GM21619 (cell line): Measurements from ENCODE around the gene CH25H.

Experiments
- ATAC-seq: cut with Tn5 transposase; IDR thresholded peaks from one replicate; pipeline ENCODE4 v1.9.1; 2021; ENCODE audit not compliant: unreplicated experiment

CH25H gene

GRCh38 chr10:89233033-89233432 lies 25.9 kb upstream of the CH25H start:
- no peak for ATAC-seq

GRCh38 chr10:89228962-89229361 lies 21.8 kb upstream of the CH25H start:
- ATAC-seq, result no peak

- no peak for ATAC-seq
Measured at GRCh38 chr10:89228146-89228545, 21.0 kb upstream of the CH25H start.

GRCh38 chr10:89226891-89227290 lies 19.8 kb upstream of the CH25H start:
- ATAC-seq, result no peak

- no peak for ATAC-seq
Measured at GRCh38 chr10:89224739-89225443, 17.8 kb upstream of the CH25H start.

GRCh38 chr10:89221919-89222318 lies 14.8 kb upstream of the CH25H start:
- no peak for ATAC-seq

- ATAC-seq, result no peak
Measured at GRCh38 chr10:89219513-89220218, 12.5 kb upstream of the CH25H start.

GRCh38 chr10:89217057-89217990 lies 10.2 kb upstream of the CH25H start:
- ATAC-seq, result no peak

GRCh38 chr10:89216056-89216455 lies 8.9 kb upstream of the CH25H start:
- ATAC-seq, result no peak

GRCh38 chr10:89215511-89215910 lies 8.4 kb upstream of the CH25H start:
- no peak for ATAC-seq

- ATAC-seq, result no peak
Measured at GRCh38 chr10:89214566-89215165, 7.5 kb upstream of the CH25H start.

- ATAC-seq, result no peak
Measured at GRCh38 chr10:89213191-89213808, 6.2 kb upstream of the CH25H start.

GRCh38 chr10:89210794-89211425 lies 3.8 kb upstream of the CH25H start:
- no peak for ATAC-seq

GRCh38 chr10:89209718-89210117 lies 2.6 kb upstream of the CH25H start:
- ATAC-seq, result no peak

- ATAC-seq, result no peak
Measured at GRCh38 chr10:89207801-89208551, 859 bp upstream of the CH25H start.

GRCh38 chr10:89206402-89207180 lies 526 bp downstream of the CH25H start:
- no peak for ATAC-seq

- ATAC-seq, result no peak
Measured at GRCh38 chr10:89204621-89205185, 2.4 kb downstream of the CH25H start.

- ATAC-seq, result no peak
Measured at GRCh38 chr10:89203237-89203636, 3.9 kb downstream of the CH25H start.
